Activated T-cell treated with anti-CD3 and anti-CD28 coated beads, Interleukin-2, amount 50 U/mL, for 24 hours (primary cell): ENCODE measurements around the gene VAV1.

Source experiments
- DNase-seq: peaks from one replicate; pipeline ENCODE4 v3.0.0-alpha.2; 2020
- H3K27ac Mint-ChIP-seq: 2 replicates; pipeline ENCODE4 v1.8.0; 2020; ENCODE audit warnings: mild to moderate bottlenecking, mixed read lengths
- H3K27me3 Mint-ChIP-seq: 2 replicates; pipeline ENCODE4 v1.8.0; 2020; ENCODE audit warnings: mixed read lengths
- H3K36me3 Mint-ChIP-seq: 2 replicates; pipeline ENCODE4 v1.8.0; 2020; ENCODE audit warnings: low read depth, mixed read lengths
- H3K4me1 Mint-ChIP-seq: 2 replicates; pipeline ENCODE4 v1.8.0; 2020; ENCODE audit warnings: low read depth, mixed read lengths
- H3K4me3 Mint-ChIP-seq: 2 replicates; pipeline ENCODE4 v1.8.0; 2020; ENCODE audit warnings: mild to moderate bottlenecking, moderate library complexity, mixed read lengths
- H3K9me3 Mint-ChIP-seq: 2 replicates; pipeline ENCODE4 v1.8.0; 2020; ENCODE audit warnings: mixed read lengths

VAV1 gene

GRCh38 chr19:6734096-6734696 lies 38.3 kb upstream of the VAV1 start:
- DNase-seq, result no peak
- peaks cover 50% of the 10 kb centered on the region for H3K36me3 Mint-ChIP-seq
- H3K9me3 Mint-ChIP-seq, result no peaks in the 10 kb centered on the region
- H3K27me3 Mint-ChIP-seq, result no peaks in the 10 kb centered on the region
- no peak overlapping the region for H3K27ac Mint-ChIP-seq
- H3K4me3 Mint-ChIP-seq, result no peak overlapping the region
- H3K4me1 Mint-ChIP-seq, result peaks cover 29% of the 10 kb centered on the region

GRCh38 chr19:6735181-6735911 lies 37.2 kb upstream of the VAV1 start:
- Mint-ChIP-seq H3K36me3 (peaks cover 45% of the 10 kb centered on the region), H3K27me3 (no peaks in the 10 kb centered on the region), H3K4me1 (peaks cover 31% of the 10 kb centered on the region), H3K27ac (peak overlapping the region; percentile 98), H3K9me3 (no peaks in the 10 kb centered on the region), H3K4me3 (peak overlapping the region; percentile 97)
- no peak for DNase-seq

- Mint-ChIP-seq H3K4me3 (peak overlapping the region; percentile 97), H3K27ac (peak overlapping the region; percentile 98), H3K4me1 (peaks cover 36% of the 10 kb centered on the region), H3K27me3 (no peaks in the 10 kb centered on the region), H3K36me3 (peaks cover 52% of the 10 kb centered on the region), H3K9me3 (no peaks in the 10 kb centered on the region)
- peak; percentile 83 for DNase-seq
Measured at GRCh38 chr19:6736169-6736916, 36.2 kb upstream of the VAV1 start.

- no peaks in the 10 kb centered on the region for H3K27me3 Mint-ChIP-seq
Measured at GRCh38 chr19:6736917-6737283, 35.6 kb upstream of the VAV1 start.

GRCh38 chr19:6737284-6737872 lies 35.1 kb upstream of the VAV1 start, which contains the start of gene GPR108:
Gene GPR108 (minus strand): TSS chr19:6737580. CDS start chr19:6737576, 4 bp downstream.
- Mint-ChIP-seq H3K27me3 (no peaks in the 10 kb centered on the region), H3K9me3 (no peaks in the 10 kb centered on the region), H3K4me3 (peak within 1 kb of the TSS; percentile 97), H3K4me1 (peaks cover 40% of the 10 kb centered on the region), H3K36me3 (peaks cover 54% of the 10 kb centered on the region), H3K27ac (peak within 1 kb of the TSS; percentile 98)
- peak; percentile 99 for DNase-seq

More at GRCh38 chr19:6736917-6737283, 35.6 kb upstream of the VAV1 start:
- Mint-ChIP-seq H3K27ac (peak overlapping the region; percentile 98), H3K36me3 (peaks cover 54% of the 10 kb centered on the region), H3K9me3 (no peaks in the 10 kb centered on the region), H3K4me3 (peak overlapping the region; percentile 97), H3K4me1 (peaks cover 40% of the 10 kb centered on the region)
- no peak for DNase-seq

GRCh38 chr19:6737873-6738786 lies 34.4 kb upstream of the VAV1 start:
- H3K27me3 Mint-ChIP-seq, result no peaks in the 10 kb centered on the region
- H3K9me3 Mint-ChIP-seq, result no peaks in the 10 kb centered on the region
- peaks cover 54% of the 10 kb centered on the region for H3K36me3 Mint-ChIP-seq
- H3K4me3 Mint-ChIP-seq, result peak overlapping the region; percentile 97
- H3K4me1 Mint-ChIP-seq, result peaks cover 40% of the 10 kb centered on the region
- H3K27ac Mint-ChIP-seq, result peak overlapping the region; percentile 96
- peak; percentile 85 for DNase-seq

GRCh38 chr19:6738787-6739389 lies 33.6 kb upstream of the VAV1 start:
- Mint-ChIP-seq H3K4me1 (peaks cover 42% of the 10 kb centered on the region), H3K27ac (peak overlapping the region; percentile 96), H3K4me3 (peak overlapping the region; percentile 97), H3K36me3 (peaks cover 53% of the 10 kb centered on the region), H3K9me3 (no peaks in the 10 kb centered on the region), H3K27me3 (no peaks in the 10 kb centered on the region)
- no peak for DNase-seq

- Mint-ChIP-seq H3K36me3 (peaks cover 53% of the 10 kb centered on the region), H3K27me3 (no peaks in the 10 kb centered on the region), H3K27ac (peak within 1 kb of the TSS; percentile 96), H3K9me3 (no peaks in the 10 kb centered on the region), H3K4me1 (peaks cover 42% of the 10 kb centered on the region), H3K4me3 (peak within 1 kb of the TSS; percentile 97)
- DNase-seq, result peak; percentile 92
Measured at GRCh38 chr19:6739390-6739882, 33.1 kb upstream of the VAV1 start, which contains the start of gene TRIP10. Gene TRIP10 (plus strand): TSS chr19:6739680. CDS start chr19:6739762, 82 bp downstream.

GRCh38 chr19:6739883-6740588 lies 32.5 kb upstream of the VAV1 start:
- no peaks in the 10 kb centered on the region for H3K9me3 Mint-ChIP-seq
- peak overlapping the region; percentile 87 for H3K4me3 Mint-ChIP-seq
- DNase-seq, result no peak
- H3K27me3 Mint-ChIP-seq, result no peaks in the 10 kb centered on the region
- H3K27ac Mint-ChIP-seq, result peak overlapping the region; percentile 63
- peaks cover 42% of the 10 kb centered on the region for H3K4me1 Mint-ChIP-seq
- H3K36me3 Mint-ChIP-seq, result peaks cover 57% of the 10 kb centered on the region

- Mint-ChIP-seq H3K27me3 (no peaks in the 10 kb centered on the region), H3K9me3 (no peaks in the 10 kb centered on the region), H3K27ac (peak overlapping the region; percentile 64), H3K4me3 (peak overlapping the region; percentile 87), H3K36me3 (peaks cover 63% of the 10 kb centered on the region), H3K4me1 (peaks cover 36% of the 10 kb centered on the region)
- DNase-seq, result peak; percentile 52
Measured at GRCh38 chr19:6740589-6741343, 31.7 kb upstream of the VAV1 start.

- Mint-ChIP-seq H3K27me3 (no peaks in the 10 kb centered on the region), H3K27ac (no peak overlapping the region), H3K4me3 (no peak overlapping the region), H3K4me1 (peaks cover 24% of the 10 kb centered on the region), H3K9me3 (no peaks in the 10 kb centered on the region), H3K36me3 (peaks cover 70% of the 10 kb centered on the region)
- no peak for DNase-seq
Measured at GRCh38 chr19:6743066-6743465, 29.4 kb upstream of the VAV1 start.

GRCh38 chr19:6743714-6744380 lies 28.7 kb upstream of the VAV1 start:
- Mint-ChIP-seq H3K36me3 (peaks cover 77% of the 10 kb centered on the region), H3K27me3 (no peaks in the 10 kb centered on the region), H3K27ac (peak overlapping the region; percentile 54), H3K9me3 (no peaks in the 10 kb centered on the region), H3K4me1 (peaks cover 16% of the 10 kb centered on the region), H3K4me3 (no peak overlapping the region)
- no peak for DNase-seq
